ENCODE measurements around the gene TMEM129. TPM values are rescaled to one million over a fixed set of nuclear protein-coding genes. Genes with fewer than 3 reads are reported as not detected.

Gene TMEM129
- total RNA-seq, 1 donor from 2014 or later = 14.1 TPM

GRCh38 chr4:1756893-1757779 is 36.0 kb upstream of the TMEM129 start:
- Histone ChIP-seq H2AFZ (replicated peaks) (no peak overlapping the region), H3K27me3 (no peaks in the 10 kb centered on the region), H3K4me2 (no peak overlapping the region), H3K9ac (no peak overlapping the region), H3K79me2 (ENCODE audit: low read depth) (no peaks in the 10 kb centered on the region), H3K27ac (no peak overlapping the region), H3K36me3 (no peaks in the 10 kb centered on the region), H4K20me1 (ENCODE audit: low read depth) (no peaks in the 10 kb centered on the region), H3F3A (ENCODE audit: low read depth) (peaks cover 12% of the 10 kb centered on the region), H3K9me3 (ENCODE audit: low read depth) (no peaks in the 10 kb centered on the region), H3K4me3 (no peak overlapping the region), H3K4me1 (peaks cover 21% of the 10 kb centered on the region)
- no peak overlapping the region for H3K27ac Mint-ChIP-seq
- no peak overlapping the region for H3K4me3 Mint-ChIP-seq
- H3K9me3 Mint-ChIP-seq = no peaks in the 10 kb centered on the region
- no peaks in the 10 kb centered on the region for H3K36me3 Mint-ChIP-seq
- peaks cover 7% of the 10 kb centered on the region for H3K4me1 Mint-ChIP-seq
- TF ChIP-seq CTCF (IDR thresholded peaks at IDR 0.05) (no peak), EZH2phosphoT487 (IDR thresholded peaks at IDR 0.05) (no peak), EZH2 (IDR thresholded peaks at IDR 0.05) (no peak)
- peaks cover 2% of the 10 kb centered on the region for H3K27me3 Mint-ChIP-seq (ENCODE audit: insufficient read depth, low read depth)
- DNase-seq (ENCODE audit: low spot score) = no peak

GRCh38 chr4:1756079-1756478 is 35.0 kb upstream of the TMEM129 start:
- peaks cover 7% of the 10 kb centered on the region for H3K4me1 Mint-ChIP-seq
- Histone ChIP-seq H3K9ac (no peak overlapping the region), H3F3A (ENCODE audit: low read depth) (peaks cover 12% of the 10 kb centered on the region), H4K20me1 (ENCODE audit: low read depth) (no peaks in the 10 kb centered on the region), H2AFZ (replicated peaks) (no peak overlapping the region), H3K4me3 (no peak overlapping the region), H3K27me3 (no peaks in the 10 kb centered on the region), H3K4me1 (peaks cover 20% of the 10 kb centered on the region), H3K79me2 (ENCODE audit: low read depth) (no peaks in the 10 kb centered on the region), H3K4me2 (no peak overlapping the region), H3K27ac (no peak overlapping the region), H3K9me3 (ENCODE audit: low read depth) (no peaks in the 10 kb centered on the region), H3K36me3 (no peaks in the 10 kb centered on the region)
- H3K9me3 Mint-ChIP-seq = no peaks in the 10 kb centered on the region
- H3K4me3 Mint-ChIP-seq = no peak overlapping the region
- no peaks in the 10 kb centered on the region for H3K36me3 Mint-ChIP-seq
- H3K27me3 Mint-ChIP-seq (ENCODE audit: insufficient read depth, low read depth) = no peaks in the 10 kb centered on the region
- no peak for DNase-seq (ENCODE audit: low spot score)
- no peak for TF ChIP-seq CTCF (IDR thresholded peaks at IDR 0.05)
- no peak for TF ChIP-seq EZH2 (IDR thresholded peaks at IDR 0.05)
- no peak for TF ChIP-seq EZH2phosphoT487 (IDR thresholded peaks at IDR 0.05)
- H3K27ac Mint-ChIP-seq = no peak overlapping the region

DNA sequence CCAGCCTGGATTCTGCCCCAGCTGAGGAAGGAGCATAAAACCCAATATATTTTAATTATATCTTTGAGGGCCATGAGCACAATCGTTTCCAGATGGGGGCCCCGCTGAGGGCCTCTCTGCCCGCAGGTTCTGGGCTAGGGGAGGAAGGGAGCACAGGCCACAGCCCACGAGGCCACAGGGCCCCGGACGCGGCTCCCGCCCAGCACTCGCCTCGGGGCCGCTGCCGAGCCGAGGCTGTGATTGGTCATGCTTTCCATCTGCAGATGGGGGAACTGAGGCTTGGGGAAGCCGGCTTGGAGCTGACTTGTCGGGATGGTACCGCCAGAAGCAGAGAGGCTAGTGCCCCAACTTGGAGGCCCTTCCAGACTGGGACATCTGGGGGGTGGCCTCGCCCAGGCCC is 34.2 kb upstream of the TMEM129 start:
- Mint-ChIP-seq H3K4me3 (no peak overlapping the region), H3K36me3 (no peaks in the 10 kb centered on the region), H3K27me3 (ENCODE audit: insufficient read depth, low read depth) (no peaks in the 10 kb centered on the region), H3K4me1 (peaks cover 11% of the 10 kb centered on the region), H3K27ac (no peak overlapping the region), H3K9me3 (no peaks in the 10 kb centered on the region)
- no peaks in the 10 kb centered on the region for H3K9me3 ChIP-seq (ENCODE audit: low read depth)
- peaks cover 12% of the 10 kb centered on the region for H3K4me1 ChIP-seq
- no peak for TF ChIP-seq EZH2 (IDR thresholded peaks at IDR 0.05)
- no peak for TF ChIP-seq CTCF (IDR thresholded peaks at IDR 0.05)
- H4K20me1 ChIP-seq (ENCODE audit: low read depth) = no peaks in the 10 kb centered on the region
- H3K36me3 ChIP-seq = no peaks in the 10 kb centered on the region
- peaks cover 12% of the 10 kb centered on the region for H3F3A ChIP-seq (ENCODE audit: low read depth)
- no peak overlapping the region for H3K27ac ChIP-seq
- no peaks in the 10 kb centered on the region for H3K79me2 ChIP-seq (ENCODE audit: low read depth)
- no peak overlapping the region for H2AFZ ChIP-seq (replicated peaks)
- no peaks in the 10 kb centered on the region for H3K27me3 ChIP-seq
- H3K4me3 ChIP-seq = no peak overlapping the region
- DNase-seq (ENCODE audit: low spot score) = no peak
- H3K4me2 ChIP-seq = no peak overlapping the region
- H3K9ac ChIP-seq = no peak overlapping the region

All from neural progenitor cell (in vitro differentiated cells).